ENCODE measurements around the gene HOXD4. TPM values are rescaled to one million over a fixed set of nuclear protein-coding genes. Genes with fewer than 3 reads are reported as not detected.

Gene HOXD4
- total RNA-seq, 1 donor from 2014 or later, result 1.3 TPM

DNA sequence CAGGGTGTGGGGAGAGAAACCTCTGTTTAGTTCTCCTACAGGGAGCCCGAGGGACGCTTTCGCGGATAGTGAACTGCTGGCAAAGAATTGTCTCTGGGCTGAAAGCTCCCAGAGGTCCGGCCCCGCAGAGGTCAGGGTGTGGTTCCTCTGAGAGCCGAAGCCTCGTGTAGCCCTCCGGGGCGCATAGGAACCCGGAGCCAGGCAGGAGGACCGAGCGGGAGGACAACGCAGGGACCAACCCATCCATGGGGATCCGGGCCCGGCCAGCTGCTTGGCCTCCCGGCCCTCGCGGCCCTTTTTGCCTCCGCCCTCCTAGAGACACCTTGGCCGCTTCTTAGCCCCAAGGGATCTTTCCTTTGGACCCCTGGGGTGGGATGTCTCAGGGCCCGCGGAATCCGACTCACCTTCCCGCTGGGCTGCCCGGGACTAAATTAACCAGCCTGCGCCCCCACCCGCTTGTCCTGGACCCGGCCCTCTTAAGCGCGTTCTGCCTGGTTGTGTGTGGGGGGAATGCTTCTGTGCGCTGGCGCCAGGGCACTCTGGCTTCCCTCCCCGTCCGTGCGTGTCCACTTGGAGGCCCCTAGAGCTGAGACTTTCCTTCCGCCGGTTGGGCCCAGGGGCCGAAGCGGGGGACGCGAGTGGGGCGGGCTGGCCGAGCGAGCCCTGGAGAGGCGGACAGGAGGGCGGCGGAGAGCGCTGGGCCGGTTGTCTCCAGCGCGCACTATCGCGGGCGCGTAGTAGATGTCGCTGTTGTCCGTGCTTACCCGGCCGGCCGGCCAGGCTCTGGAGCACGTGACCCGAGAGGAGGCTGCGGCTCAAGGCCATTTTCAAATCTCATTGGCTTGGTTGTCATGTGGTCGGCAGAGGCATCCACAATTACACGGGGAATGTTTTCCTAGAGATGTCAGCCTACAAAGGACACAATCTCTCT, 35.2 kb upstream of the HOXD4 start, which contains the start of gene HOXD10:
Gene HOXD10 (plus strand): TSS at position 896 of the 931 bp plus-strand sequence. CDS start 56 bp downstream, outside the sequence.
- Mint-ChIP-seq H3K4me1 (no peaks in the 10 kb centered on the region), H3K27ac (ENCODE audit: unreplicated experiment) (no peak within 1 kb of the TSS), H3K27me3 (ENCODE audit: low read depth) (peaks cover 99% of the 10 kb centered on the region), H3K9me3 (peaks cover 7% of the 10 kb centered on the region), H3K4me3 (peak within 1 kb of the TSS; percentile 39), H3K36me3 (ENCODE audit: low read depth) (peaks cover 10% of the 10 kb centered on the region)
- peak; percentile 27 for TF ChIP-seq CTCF (conservative IDR thresholded peaks at IDR 0.05)
- DNase-seq (ENCODE audit: low read depth, low spot score), result no peak

GRCh38 chr2:176117162-176117822, 34.1 kb upstream of the HOXD4 start:
- H3K4me3 Mint-ChIP-seq, result peak overlapping the region; percentile 39
- H3K4me1 Mint-ChIP-seq, result no peaks in the 10 kb centered on the region
- peaks cover 7% of the 10 kb centered on the region for H3K36me3 Mint-ChIP-seq (ENCODE audit: low read depth)
- DNase-seq (ENCODE audit: low read depth, low spot score), result no peak
- H3K9me3 Mint-ChIP-seq, result peaks cover 7% of the 10 kb centered on the region
- H3K27ac Mint-ChIP-seq (ENCODE audit: unreplicated experiment), result no peak overlapping the region
- TF ChIP-seq CTCF (conservative IDR thresholded peaks at IDR 0.05), result no peak
- peaks cover 98% of the 10 kb centered on the region for H3K27me3 Mint-ChIP-seq (ENCODE audit: low read depth)

DNA sequence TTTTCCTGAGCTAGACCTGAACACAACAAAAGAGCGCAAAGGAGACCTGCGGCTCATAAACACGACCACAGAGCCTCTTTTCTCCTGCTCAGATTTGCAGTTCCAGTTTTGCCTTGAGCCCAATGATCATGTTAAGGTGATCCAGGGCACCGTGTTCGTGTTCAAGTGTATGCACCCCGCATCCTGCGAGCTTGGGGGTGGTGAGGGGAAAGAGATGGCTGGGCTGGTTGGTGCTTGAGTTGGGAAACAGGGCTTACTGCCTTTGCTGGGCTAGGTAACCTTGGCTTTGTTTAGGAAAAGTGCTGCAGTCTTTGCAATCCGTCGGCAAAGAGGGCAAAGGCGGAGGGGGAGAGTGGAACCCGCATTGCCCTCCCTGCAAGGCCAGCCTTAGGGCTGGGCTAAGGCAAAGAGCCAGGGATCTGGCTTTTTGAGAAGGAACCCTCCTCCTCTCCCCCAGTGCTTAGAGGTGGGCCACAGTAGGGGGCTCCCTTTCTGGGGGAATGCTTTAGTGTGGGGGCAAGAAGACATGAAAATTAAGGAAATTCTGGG, 33.5 kb upstream of the HOXD4 start:
- no peak for TF ChIP-seq CTCF (conservative IDR thresholded peaks at IDR 0.05)
- peak overlapping the region; percentile 20 for H3K4me3 Mint-ChIP-seq

DNA sequence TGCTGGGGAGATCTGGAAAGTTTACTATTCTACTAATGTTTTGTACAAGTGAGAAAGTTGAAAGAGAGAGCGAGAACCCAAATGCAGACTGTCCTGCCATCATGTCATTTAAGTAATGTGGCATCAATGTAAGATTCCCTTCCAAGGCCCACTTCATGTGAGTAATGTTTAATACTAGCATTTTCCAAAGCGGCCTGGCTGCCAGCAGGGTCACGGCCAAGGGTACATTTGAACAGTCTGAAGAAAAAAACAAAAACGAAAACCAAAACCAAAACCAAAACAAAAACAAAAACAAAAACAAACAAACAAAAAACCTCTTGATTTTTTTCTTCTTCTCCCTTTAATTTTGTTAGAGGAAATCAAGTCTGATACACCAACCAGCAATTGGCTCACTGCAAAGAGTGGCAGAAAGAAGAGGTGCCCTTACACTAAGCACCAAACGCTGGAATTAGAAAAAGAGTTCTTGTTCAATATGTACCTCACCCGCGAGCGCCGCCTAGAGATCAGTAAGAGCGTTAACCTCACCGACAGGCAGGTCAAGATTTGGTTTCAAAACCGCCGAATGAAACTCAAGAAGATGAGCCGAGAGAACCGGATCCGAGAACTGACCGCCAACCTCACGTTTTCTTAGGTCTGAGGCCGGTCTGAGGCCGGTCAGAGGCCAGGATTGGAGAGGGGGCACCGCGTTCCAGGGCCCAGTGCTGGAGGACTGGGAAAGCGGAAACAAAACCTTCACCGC, 32.6 kb upstream of the HOXD4 start:
- peaks cover 95% of the 10 kb centered on the region for H3K27me3 Mint-ChIP-seq (ENCODE audit: low read depth)
- DNase-seq (ENCODE audit: low read depth, low spot score), result no peak
- peaks cover 7% of the 10 kb centered on the region for H3K36me3 Mint-ChIP-seq (ENCODE audit: low read depth)
- peak overlapping the region; percentile 20 for H3K4me3 Mint-ChIP-seq
- no peaks in the 10 kb centered on the region for H3K4me1 Mint-ChIP-seq
- peak; percentile 56 for TF ChIP-seq CTCF (conservative IDR thresholded peaks at IDR 0.05)
- no peak overlapping the region for H3K27ac Mint-ChIP-seq (ENCODE audit: unreplicated experiment)
- peaks cover 7% of the 10 kb centered on the region for H3K9me3 Mint-ChIP-seq

More for the DNA sequence above, 33.5 kb upstream of the HOXD4 start:
- Mint-ChIP-seq H3K4me1 (no peaks in the 10 kb centered on the region), H3K36me3 (ENCODE audit: low read depth) (peaks cover 7% of the 10 kb centered on the region), H3K9me3 (peaks cover 7% of the 10 kb centered on the region), H3K27ac (ENCODE audit: unreplicated experiment) (no peak overlapping the region), H3K27me3 (ENCODE audit: low read depth) (peaks cover 97% of the 10 kb centered on the region)
- DNase-seq (ENCODE audit: low read depth, low spot score), result no peak

Data from neural crest cell (in vitro differentiated cells).